ENCODE measurements around the gene TCF21.

DNA sequence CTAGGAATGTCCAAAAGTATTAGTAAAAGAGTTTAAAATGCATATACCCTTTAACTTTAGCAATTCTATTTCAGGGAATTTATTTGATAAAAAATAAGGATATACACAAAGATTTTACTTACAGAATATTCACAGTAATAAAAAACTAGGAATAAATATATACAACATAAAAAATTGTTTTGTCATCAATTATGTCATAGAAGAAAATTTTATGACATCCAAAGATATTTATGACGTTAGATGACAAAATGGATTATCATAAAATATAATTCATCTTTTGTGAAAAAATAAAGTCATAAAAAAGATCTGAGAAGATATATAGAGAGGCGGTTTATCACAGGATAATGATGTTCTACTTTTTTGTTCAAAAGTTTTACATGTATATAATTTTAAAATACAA lies 32.0 kb upstream of the TCF21 start:
- no peak for TF ChIP-seq CTCF (IDR thresholded peaks at IDR 0.05)
- TF ChIP-seq POLR2A (IDR thresholded peaks at IDR 0.05) = no peak
